Fibroblast of the aortic adventitia (primary cell): ENCODE data around the gene HYCC1. TPM values are rescaled to one million over a fixed set of nuclear protein-coding genes. Genes with fewer than 3 reads are reported as not detected.

Experiments
- DNase-seq: peaks from one replicate; pipeline ENCODE4 v3.0.0-alpha.2; 2010; ENCODE audit warnings: low read depth
- H3K4me3 ChIP-seq: 2 replicates; pipeline ENCODE4 v1.5.1; 2011; ENCODE audit warnings: low read depth, mild to moderate bottlenecking, control low read depth, low read length, moderate library complexity
- CTCF ChIP-seq: IDR thresholded peaks from 2 replicates; pipeline ENCODE4 v1.5.1; 2011; ENCODE audit warnings: mild to moderate bottlenecking, low read length, control low read depth, inconsistent platforms; ENCODE audit not compliant: insufficient read depth
- total RNA-seq: library from RNA; depleted of rRNA; stranded (reverse); fragments of >200 nt; gene quantifications from 2 replicates; pipeline ENCODE4 v1.2.3, GENCODE V29; 2012; ENCODE audit warnings: low replicate concordance

Gene HYCC1
- total RNA-seq, 1 donor = 113 TPM

DNA sequence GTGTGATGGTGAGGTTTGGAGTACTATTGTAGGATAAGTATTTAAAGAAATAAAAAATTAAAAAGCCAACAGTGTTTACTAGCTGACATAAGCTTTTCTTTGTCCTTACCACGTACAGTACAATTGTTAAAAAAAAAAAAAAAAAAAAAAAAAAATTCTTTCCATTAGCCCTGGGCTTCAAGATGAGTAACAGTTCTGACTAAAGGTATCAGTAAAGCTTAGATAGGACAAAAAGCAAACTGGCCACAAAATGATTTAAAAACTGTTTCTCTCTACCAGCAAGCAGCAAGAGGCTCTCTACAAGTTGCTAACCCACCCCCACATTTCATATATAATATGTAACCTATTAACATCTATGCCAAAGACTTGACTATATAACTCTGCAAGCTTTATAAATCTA lies 17.5 kb downstream of the HYCC1 start:
- no peak for TF ChIP-seq CTCF
- H3K4me3 ChIP-seq = no peak overlapping the region
- no peak for DNase-seq

DNA sequence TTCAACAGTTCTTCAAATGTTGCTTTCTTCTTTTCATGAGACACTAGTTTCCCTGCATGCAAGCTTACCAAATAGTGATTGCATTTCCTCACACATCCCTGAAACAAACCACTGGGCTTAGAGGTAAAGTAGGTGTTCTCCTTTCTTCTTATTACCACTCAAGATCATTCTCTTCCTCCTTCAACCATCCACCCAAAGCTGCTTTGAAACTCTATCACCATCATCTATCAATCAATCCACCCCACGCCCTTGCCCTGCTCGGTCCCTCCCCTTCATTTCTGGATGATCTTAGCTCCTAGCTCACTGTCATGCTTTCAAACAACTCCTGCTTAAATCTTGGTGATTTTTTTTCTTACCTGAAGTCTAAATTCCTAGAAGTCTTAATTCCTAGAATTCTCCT lies 18.9 kb downstream of the HYCC1 start:
- TF ChIP-seq CTCF = no peak
- no peak for DNase-seq
- no peak overlapping the region for H3K4me3 ChIP-seq

GRCh38 chr7:22992874-22993840 lies 20.8 kb downstream of the HYCC1 start:
- TF ChIP-seq CTCF = no peak
- H3K4me3 ChIP-seq = no peak overlapping the region
- DNase-seq = no peak

DNA sequence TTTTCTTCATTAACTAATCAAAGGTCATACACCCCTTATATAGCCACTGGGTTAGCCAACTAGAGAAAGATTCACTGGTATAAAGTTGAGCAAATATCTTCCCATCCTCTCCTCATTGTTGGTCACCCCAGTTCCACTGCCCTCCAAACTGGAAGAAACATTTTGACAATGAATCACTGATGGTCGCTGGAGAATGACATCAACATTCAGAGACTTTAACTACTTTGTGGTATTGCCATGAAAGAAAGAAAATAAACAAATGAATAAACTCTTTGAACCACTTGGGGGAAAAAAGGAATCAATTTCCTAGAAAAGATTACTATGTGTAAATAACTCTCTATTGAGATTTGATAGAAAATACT lies 23.4 kb downstream of the HYCC1 start:
- no peak overlapping the region for H3K4me3 ChIP-seq
- no peak for TF ChIP-seq CTCF
- peak; percentile 40 for DNase-seq

DNA sequence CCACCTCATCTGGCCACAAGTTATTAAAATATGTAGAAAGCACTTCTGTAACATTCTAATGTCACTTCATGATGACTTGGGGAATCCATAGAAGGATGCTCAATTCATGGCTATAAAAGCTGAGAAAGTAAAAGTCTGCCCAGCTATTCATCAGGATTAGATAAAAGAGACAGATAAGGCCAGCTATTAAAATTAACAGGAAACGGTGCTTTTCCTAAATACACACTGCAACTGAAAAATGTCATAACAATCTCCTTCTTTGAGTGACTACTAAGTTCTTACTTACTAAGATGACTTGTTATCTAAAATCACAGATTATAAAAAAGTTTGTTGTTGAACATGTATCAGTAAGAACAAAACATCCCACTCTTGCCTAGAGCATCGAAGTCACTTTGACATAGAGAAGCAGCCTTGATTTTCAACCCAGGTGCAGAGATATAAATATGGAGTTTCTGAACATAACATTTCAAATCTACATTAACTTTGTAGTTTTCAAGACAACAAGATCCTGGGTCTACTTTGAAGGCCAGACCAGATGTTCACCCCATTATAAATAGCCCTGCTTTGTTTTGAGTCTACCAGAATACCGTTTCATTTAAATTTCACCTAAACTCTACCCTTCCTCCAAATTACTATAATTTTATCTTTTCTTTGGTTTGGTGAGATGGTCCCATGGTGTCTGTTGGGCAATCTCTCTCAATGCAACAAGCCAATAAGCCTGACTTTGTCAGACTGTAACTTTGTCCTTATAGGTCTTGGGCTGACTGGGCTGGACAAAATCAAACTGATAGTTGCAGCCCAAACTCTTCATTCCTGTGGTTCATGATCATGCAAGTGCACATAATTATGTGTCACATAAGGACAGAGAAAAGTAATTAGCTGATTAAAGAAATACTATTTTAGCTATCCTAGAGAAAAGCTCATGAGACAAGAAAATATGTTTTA lies 24.0 kb downstream of the HYCC1 start:
- no peak overlapping the region for H3K4me3 ChIP-seq
- no peak for DNase-seq

More for the DNA sequence above, 24.0 kb downstream of the HYCC1 start:
- no peak for TF ChIP-seq CTCF
